HG03521 (cell line): ENCODE measurements around the gene HNRNPA3.
"Not testable (repeated sequence)": the region's sequence is repeated elsewhere in the genome, so short reads cannot be mapped to it uniquely, and the experiment has no call there.

Experiments
- ATAC-seq: cut with Tn5 transposase; IDR thresholded peaks from one replicate; pipeline ENCODE4 v1.9.1; 2021; ENCODE audit warnings: mild to moderate bottlenecking, moderate library complexity; ENCODE audit not compliant: unreplicated experiment

HNRNPA3 gene

GRCh38 chr2:177254433-177255226 is 42.0 kb downstream of the HNRNPA3 start:
- no peak for ATAC-seq

- ATAC-seq: no peak
Observed at GRCh38 chr2:177255227-177255601, 42.6 kb downstream of the HNRNPA3 start.

- ATAC-seq: no peak
Observed at GRCh38 chr2:177256026-177256425, 43.4 kb downstream of the HNRNPA3 start.

GRCh38 chr2:177256695-177257094 is 44.1 kb downstream of the HNRNPA3 start:
- ATAC-seq: no peak

- no peak for ATAC-seq
Observed at GRCh38 chr2:177257471-177257870, 44.9 kb downstream of the HNRNPA3 start.

- no peak for ATAC-seq
Observed at GRCh38 chr2:177258059-177258458, 45.5 kb downstream of the HNRNPA3 start.

GRCh38 chr2:177260379-177260778 is 47.8 kb downstream of the HNRNPA3 start:
- ATAC-seq: no peak

- ATAC-seq: no peak
Observed at GRCh38 chr2:177261116-177262060, 48.8 kb downstream of the HNRNPA3 start.

GRCh38 chr2:177262092-177262491 is 49.5 kb downstream of the HNRNPA3 start:
- ATAC-seq: no peak

- no peak for ATAC-seq
Observed at GRCh38 chr2:177262958-177263450, 50.4 kb downstream of the HNRNPA3 start.

GRCh38 chr2:177263451-177264208 is 51.0 kb downstream of the HNRNPA3 start:
- peak; percentile 46 for ATAC-seq

GRCh38 chr2:177264209-177264692 is 51.7 kb downstream of the HNRNPA3 start:
- peak; percentile 12 for ATAC-seq

- ATAC-seq: peak; percentile 64
Observed at GRCh38 chr2:177264693-177265587, 52.3 kb downstream of the HNRNPA3 start, which contains the start of gene NFE2L2. NFE2L2 (minus strand) TSS chr2:177264727; CDS start chr2:177264576, 151 bp downstream.

- ATAC-seq: no peak
Observed at GRCh38 chr2:177265824-177266817, 53.5 kb downstream of the HNRNPA3 start.

- not testable (repeated sequence) for ATAC-seq
Observed at GRCh38 chr2:177266955-177267354, 54.4 kb downstream of the HNRNPA3 start.

GRCh38 chr2:177268187-177268871 is 55.7 kb downstream of the HNRNPA3 start:
- no peak for ATAC-seq

GRCh38 chr2:177268901-177269300 is 56.3 kb downstream of the HNRNPA3 start:
- ATAC-seq: no peak

- no peak for ATAC-seq
Observed at GRCh38 chr2:177270531-177270930, 57.9 kb downstream of the HNRNPA3 start.
